Keratinocyte (primary cell): ENCODE measurements around the gene KLK6. TPM values are rescaled to one million over a fixed set of nuclear protein-coding genes. Genes with fewer than 3 reads are reported as not detected.

Source experiments
- DNase-seq: peaks from one replicate; pipeline ENCODE4 v3.0.0-alpha.2; 2011; ENCODE audit warnings: low read depth, missing footprints, low spot score
- FAIRE-seq: peaks from 2 replicates; lab custom pipeline; 2011; peaks lifted over from hg19 to GRCh38; lab: Jason Lieb, UNC
- H2AFZ ChIP-seq: 2 replicates; pipeline ENCODE4 v1.6.0; 2012; ENCODE audit warnings: low read length, control low read depth, inconsistent platforms; ENCODE audit not compliant: control insufficient read depth
- H3K27ac ChIP-seq: 2 replicates; pipeline ENCODE4 v1.5.1; 2011; ENCODE audit warnings: low read length; ENCODE audit not compliant: control insufficient read depth, insufficient read depth
- H3K27me3 ChIP-seq: 3 replicates; pipeline ENCODE4 v1.6.0; 2011; ENCODE audit warnings: low read length; ENCODE audit not compliant: control insufficient read depth, insufficient read depth; ENCODE audit errors: extremely low read depth
- H3K36me3 ChIP-seq, 2 experiments: 2 replicates in 1 of 2; 3 replicates in 1 of 2; pipeline ENCODE4 v1.5.1; 2011; ENCODE audit warnings: low read length in 2 of 2, mild to moderate bottlenecking in 1 of 2; ENCODE audit not compliant: control insufficient read depth in 2 of 2, insufficient read depth in 2 of 2; ENCODE audit errors: extremely low read depth in 1 of 2
- H3K4me1 ChIP-seq: 3 replicates; pipeline ENCODE4 v1.5.1; 2011; ENCODE audit warnings: low read length; ENCODE audit not compliant: control insufficient read depth, insufficient read depth; ENCODE audit errors: extremely low read depth
- H3K4me2 ChIP-seq: 3 replicates; pipeline ENCODE4 v1.6.0; 2011; ENCODE audit warnings: low read depth, low read length; ENCODE audit not compliant: control insufficient read depth, insufficient read depth; ENCODE audit errors: extremely low read depth
- H3K4me3 ChIP-seq, 3 experiments: fragments of 200-600 bp in 1 of 3; sonication (generic) in 1 of 3; 2 replicates in 2 of 3; 3 replicates in 1 of 3; pipeline ENCODE4 v1.5.1; 2011 to 2016; ENCODE audit warnings: low read length in 3 of 3, mild to moderate bottlenecking in 3 of 3, control low read depth in 2 of 3, inconsistent platforms in 1 of 3, low read depth in 1 of 3, mixed read lengths in 1 of 3, mixed run types in 1 of 3, moderate library complexity in 1 of 3; ENCODE audit not compliant: control insufficient read depth in 2 of 3, insufficient read depth in 2 of 3; ENCODE audit errors: extremely low read depth in 1 of 3
- H3K79me2 ChIP-seq: 2 replicates; pipeline ENCODE4 v1.6.0; 2012; ENCODE audit warnings: low read length; ENCODE audit not compliant: control insufficient read depth, insufficient read depth
- H3K9ac ChIP-seq: 3 replicates; pipeline ENCODE4 v1.6.0; 2011; ENCODE audit warnings: low read length; ENCODE audit not compliant: control insufficient read depth, insufficient read depth; ENCODE audit errors: extremely low read depth
- H3K9me1 ChIP-seq: 3 replicates; pipeline ENCODE4 v1.6.0; 2011; ENCODE audit warnings: low read length; ENCODE audit not compliant: control insufficient read depth, insufficient read depth; ENCODE audit errors: extremely low read depth
- H3K9me3 ChIP-seq: 2 replicates; pipeline ENCODE4 v1.5.1; 2012; ENCODE audit warnings: low read depth, low read length; ENCODE audit not compliant: control insufficient read depth
- H4K20me1 ChIP-seq: 3 replicates; pipeline ENCODE4 v1.6.0; 2011; ENCODE audit warnings: low read length; ENCODE audit not compliant: control insufficient read depth, insufficient read depth; ENCODE audit errors: extremely low read depth
- EZH2 ChIP-seq: IDR thresholded peaks from one replicate; pipeline ENCODE4 v1.6.1; 2012; ENCODE audit warnings: inconsistent platforms, mild to moderate bottlenecking, low read length, moderate library complexity
- dilution Hi-C: fragments of 300-500 bp; cut with MboI; formaldehyde crosslinking; loops from one replicate; pipeline ENCODE4 v1.7.0; 2020; ENCODE audit warnings: low sequenced_read_pairs; ENCODE audit not compliant: extremely low pct_ligation_motif_present
- polyA plus RNA-seq, 5 experiments: library from polyadenylated mRNA; depleted of rRNA in 3 of 5; stranded (reverse) in 3 of 5; stranded (forward) in 1 of 5; unstranded in 1 of 5; fragments of >200 nt; gene quantifications; 1 replicate in 1 of 5; 2 replicates in 3 of 5; 3 replicates in 1 of 5; pipeline versions ENCODE4 v1.2.1 to v1.2.3, GENCODE V29; 2011 to 2012; ENCODE audit warnings: missing spikeins in 2 of 5, low read depth in 1 of 5, low replicate concordance in 1 of 5
- TF ChIP-seq, protein P1 (sequence below), 3 experiments: IDR thresholded peaks in 1 of 3; conservative IDR thresholded peaks in 1 of 3; optimal IDR thresholded peaks in 1 of 3; 2 replicates in 2 of 3; 3 replicates in 1 of 3; pipeline versions ENCODE3 to v1.5.1; 2011; ENCODE audit warnings: low read length in 3 of 3, mild to moderate bottlenecking in 3 of 3, moderate library complexity in 2 of 3, control low read depth in 1 of 3, inconsistent platforms in 1 of 3; ENCODE audit not compliant: insufficient read depth in 2 of 3; ENCODE audit errors: extremely low read depth in 1 of 3

Gene KLK6
- polyA plus RNA-seq, 1 donor (not counting 4 experiments of a cell fraction or from before 2014, with no cell fraction given): 1.9 TPM

DNA sequence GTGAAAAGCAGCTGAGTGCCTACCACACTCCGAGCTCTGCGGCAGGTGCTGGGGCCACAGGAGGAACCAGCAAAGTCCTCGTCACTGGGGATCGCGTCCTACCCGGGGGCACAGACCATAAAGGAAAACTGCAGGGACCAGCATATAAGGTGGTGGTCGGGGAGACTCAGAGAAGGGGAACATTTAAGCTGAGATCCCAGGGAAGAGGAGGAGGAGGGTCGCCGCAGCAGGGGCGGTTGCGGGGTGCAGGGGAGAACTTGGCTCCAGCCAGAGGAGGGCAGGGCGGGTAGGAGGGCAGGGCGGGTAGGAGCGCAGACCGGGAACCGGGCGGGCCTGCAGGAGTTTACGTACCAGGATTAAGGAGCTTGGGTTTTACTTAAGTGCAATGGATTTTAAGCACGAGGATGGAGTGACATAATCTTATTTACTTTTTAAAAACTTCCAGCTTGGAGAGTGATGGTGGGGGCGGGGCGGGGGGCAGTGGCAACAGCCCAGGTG lies 57.2 kb downstream of the KLK6 start:
- Histone ChIP-seq H4K20me1 (no peaks in the 10 kb centered on the region), H3K79me2 (no peaks in the 10 kb centered on the region), H3K36me3 (no peaks in the 10 kb centered on the region), H3K27ac (no peak overlapping the region), H3K4me3 (no peak overlapping the region), H3K9me3 (no peaks in the 10 kb centered on the region), H3K4me1 (no peaks in the 10 kb centered on the region), H3K27me3 (peaks cover 75% of the 10 kb centered on the region), H3K4me2 (no peak overlapping the region), H3K9ac (no peak overlapping the region), H2AFZ (no peak overlapping the region), H3K9me1 (no peaks in the 10 kb centered on the region)
- DNase-seq: no peak
- TF ChIP-seq EZH2: peak; percentile 67
- TF ChIP-seq, protein P1, sequence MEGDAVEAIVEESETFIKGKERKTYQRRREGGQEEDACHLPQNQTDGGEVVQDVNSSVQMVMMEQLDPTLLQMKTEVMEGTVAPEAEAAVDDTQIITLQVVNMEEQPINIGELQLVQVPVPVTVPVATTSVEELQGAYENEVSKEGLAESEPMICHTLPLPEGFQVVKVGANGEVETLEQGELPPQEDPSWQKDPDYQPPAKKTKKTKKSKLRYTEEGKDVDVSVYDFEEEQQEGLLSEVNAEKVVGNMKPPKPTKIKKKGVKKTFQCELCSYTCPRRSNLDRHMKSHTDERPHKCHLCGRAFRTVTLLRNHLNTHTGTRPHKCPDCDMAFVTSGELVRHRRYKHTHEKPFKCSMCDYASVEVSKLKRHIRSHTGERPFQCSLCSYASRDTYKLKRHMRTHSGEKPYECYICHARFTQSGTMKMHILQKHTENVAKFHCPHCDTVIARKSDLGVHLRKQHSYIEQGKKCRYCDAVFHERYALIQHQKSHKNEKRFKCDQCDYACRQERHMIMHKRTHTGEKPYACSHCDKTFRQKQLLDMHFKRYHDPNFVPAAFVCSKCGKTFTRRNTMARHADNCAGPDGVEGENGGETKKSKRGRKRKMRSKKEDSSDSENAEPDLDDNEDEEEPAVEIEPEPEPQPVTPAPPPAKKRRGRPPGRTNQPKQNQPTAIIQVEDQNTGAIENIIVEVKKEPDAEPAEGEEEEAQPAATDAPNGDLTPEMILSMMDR (optimal IDR thresholded peaks at IDR 0.05 in 1 of 3, IDR thresholded peaks at IDR 0.05 in 1 of 3, conservative IDR thresholded peaks at IDR 0.05 in 1 of 3; ENCODE audit: extremely low read depth in 1 of 3, insufficient read depth in 2 of 3, low read length in 3 of 3): no peak
- dilution Hi-C loops: no loop called here
- FAIRE-seq: no peak

DNA sequence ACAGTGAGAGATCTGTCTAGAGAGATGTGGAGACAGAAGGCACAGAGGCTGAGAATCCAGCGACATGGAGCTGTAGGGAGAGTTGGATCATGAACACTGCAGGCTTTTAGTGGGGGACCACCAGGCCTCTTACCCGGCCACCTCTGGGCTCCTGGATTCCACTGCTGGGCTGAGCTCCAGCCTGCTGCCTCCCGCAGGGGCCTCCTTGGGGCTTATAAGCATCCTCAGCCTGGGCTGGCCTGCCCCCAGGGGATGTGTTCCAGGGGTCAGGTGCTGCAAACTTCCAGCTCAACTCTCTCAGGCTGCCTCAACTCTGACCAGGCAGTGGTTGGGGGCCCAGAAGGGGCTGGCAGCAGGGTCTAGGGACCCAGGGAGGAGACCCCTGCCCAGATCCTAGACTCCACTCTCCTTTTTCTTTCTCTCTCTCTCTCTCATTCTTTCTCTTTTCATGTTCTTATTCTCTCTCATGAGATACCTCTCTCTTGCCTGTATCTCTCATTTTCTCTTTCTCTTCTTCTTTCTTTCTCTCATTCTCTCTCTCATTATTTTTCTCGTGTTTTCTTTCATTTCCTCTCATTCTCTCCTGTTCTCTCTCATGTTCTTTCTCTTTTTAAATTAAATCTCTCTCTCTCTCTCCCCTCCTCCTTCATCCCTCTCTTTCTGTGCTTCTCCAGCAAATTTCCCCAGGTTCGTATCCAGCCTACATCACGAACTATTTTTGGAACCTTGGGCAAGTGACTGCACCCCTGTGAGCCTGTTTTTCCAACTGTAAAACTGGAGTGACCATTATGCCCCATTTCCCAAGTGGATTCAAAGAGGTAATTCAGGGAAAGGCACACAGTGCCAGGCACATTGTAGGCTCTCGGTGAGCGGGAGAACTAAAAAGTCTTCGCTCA lies 57.9 kb downstream of the KLK6 start, which contains the start of gene KLK4:
Gene KLK4, minus strand, starts transcription at position 190 of the 896 bp plus-strand sequence. CDS start 657 bp downstream, outside the sequence.
- Histone ChIP-seq H3K9ac (no peak within 1 kb of the TSS), H3K9me1 (no peaks in the 10 kb centered on the region), H3K4me1 (no peaks in the 10 kb centered on the region), H3K4me2 (no peak within 1 kb of the TSS), H3K36me3 (no peaks in the 10 kb centered on the region), H2AFZ (no peak within 1 kb of the TSS), H3K79me2 (no peaks in the 10 kb centered on the region), H3K4me3 (no peak within 1 kb of the TSS), H3K27ac (no peak within 1 kb of the TSS), H3K9me3 (no peaks in the 10 kb centered on the region), H4K20me1 (no peaks in the 10 kb centered on the region), H3K27me3 (peaks cover 72% of the 10 kb centered on the region)
- dilution Hi-C loops: no loop called here
- TF ChIP-seq, protein P1 (optimal IDR thresholded peaks at IDR 0.05 in 1 of 3, IDR thresholded peaks at IDR 0.05 in 1 of 3, conservative IDR thresholded peaks at IDR 0.05 in 1 of 3; ENCODE audit: extremely low read depth in 1 of 3, insufficient read depth in 2 of 3, low read length in 3 of 3): no peak
- TF ChIP-seq EZH2: no peak
- no peak for FAIRE-seq
- DNase-seq: no peak
